A172 (cell line): ENCODE measurements around the gene GPC5. TPM values are rescaled to one million over a fixed set of nuclear protein-coding genes. Genes with fewer than 3 reads are reported as not detected.
A peak's percentile ranks its signal among the peaks of the same experiment; 100 is the strongest.

Source experiments
- DNase-seq: peaks from one replicate; pipeline ENCODE4 v3.0.0-alpha.2; 2015; ENCODE audit warnings: low spot score
- total RNA-seq: library from RNA; depleted of rRNA; stranded (reverse); fragments of >200 nt; shearing (Covaris generic); gene quantifications from 2 replicates; pipeline ENCODE4 v1.2.3, GENCODE V29; 2014

The GPC5 gene
- total RNA-seq, 1 experiment from 2014 or later = not detected

DNA sequence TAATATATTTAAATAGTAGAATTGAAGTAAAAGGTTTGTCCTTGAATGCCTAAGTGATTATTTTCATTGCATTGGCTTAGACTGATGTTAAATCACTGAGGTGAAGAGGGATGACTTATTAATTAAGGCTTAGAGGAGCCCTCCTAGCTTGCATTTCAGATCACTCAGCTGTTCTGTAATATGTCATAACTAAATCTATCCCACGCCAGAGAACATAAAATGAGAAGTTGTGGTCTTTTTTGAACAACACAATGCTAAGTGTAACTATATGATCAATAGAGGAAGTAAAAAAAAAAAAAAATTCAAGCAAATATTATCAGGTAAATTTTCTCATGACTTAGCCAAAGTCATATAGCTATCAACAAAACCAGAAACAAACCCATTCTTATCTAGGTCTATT is 752.2 kb downstream of the GPC5 start:
- DNase-seq = no peak

DNA sequence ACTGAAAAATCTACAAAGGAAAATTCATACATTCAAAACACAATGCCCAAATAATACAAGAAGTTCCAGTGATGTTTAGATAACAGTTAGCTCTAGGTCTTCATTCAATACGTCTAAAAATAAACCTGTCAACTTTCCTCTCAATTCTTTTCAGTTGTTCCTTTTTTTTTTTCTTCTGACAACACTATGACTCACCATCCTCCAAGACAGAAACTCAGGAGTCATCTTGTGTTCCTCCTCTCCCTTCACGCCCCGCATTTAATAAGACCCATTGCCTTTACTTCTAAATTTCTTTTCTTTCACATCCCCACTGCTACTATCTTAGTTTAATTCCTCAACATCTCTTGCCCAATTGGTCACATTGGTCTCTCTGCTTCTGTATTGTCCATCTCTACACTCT is 759.9 kb downstream of the GPC5 start:
- DNase-seq = peak; percentile 68

DNA sequence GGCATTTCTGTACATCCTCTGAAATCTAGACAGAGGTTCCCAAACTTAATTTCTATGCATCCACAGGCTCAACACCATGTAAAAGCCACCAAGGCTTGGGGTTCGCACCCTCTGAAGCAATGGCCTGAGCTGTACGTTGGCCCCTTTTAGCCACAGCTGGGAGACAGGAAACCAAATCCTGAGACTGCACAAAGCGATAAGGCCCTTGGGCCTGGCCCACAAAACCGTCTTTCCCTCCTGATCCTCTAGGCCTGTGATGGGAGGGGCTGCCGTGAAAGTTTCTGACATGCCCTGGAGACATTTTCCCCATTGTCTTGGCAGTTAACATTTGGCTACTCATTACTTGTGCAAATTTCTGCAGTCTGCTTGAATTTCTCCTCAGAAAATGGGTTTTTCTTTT is 766.4 kb downstream of the GPC5 start:
- DNase-seq = no peak

DNA sequence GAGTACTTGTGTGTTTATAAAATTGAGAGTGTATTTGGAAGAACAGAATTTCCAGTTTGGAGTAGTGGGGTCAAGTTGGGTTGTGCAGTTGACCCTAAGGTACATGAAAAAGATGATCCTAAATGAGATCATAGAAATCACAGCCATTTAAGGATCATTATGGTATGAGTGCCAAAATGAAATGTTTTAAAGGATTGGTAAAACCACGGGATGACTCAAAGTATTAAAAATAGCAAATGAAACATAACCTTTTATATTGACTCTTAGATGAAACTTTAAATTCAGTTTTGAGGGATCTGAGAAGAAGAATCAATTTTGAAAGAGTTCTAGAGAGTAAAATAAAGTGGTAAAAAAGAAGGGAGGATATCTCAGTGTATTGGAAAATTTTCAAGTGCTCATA is 773.8 kb downstream of the GPC5 start:
- no peak for DNase-seq

DNA sequence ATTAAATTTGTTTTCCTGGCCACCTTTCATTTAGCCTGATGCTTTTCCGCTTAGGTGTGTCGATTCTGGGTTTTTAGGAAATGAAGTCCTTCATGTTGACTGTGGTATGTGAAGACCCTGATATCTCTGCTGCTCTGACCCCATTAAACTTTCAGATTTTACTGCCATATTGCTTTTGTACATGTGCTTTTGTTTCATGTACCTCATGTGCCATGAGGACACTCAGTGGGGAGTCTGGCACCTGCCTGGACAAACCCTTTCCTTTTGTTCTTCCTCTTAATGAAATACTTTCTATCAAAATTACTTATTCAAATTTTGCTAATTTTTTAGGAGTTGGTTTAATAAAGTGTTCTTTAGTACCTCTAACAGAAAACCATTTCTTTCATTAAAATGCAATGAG is 774.8 kb downstream of the GPC5 start:
- DNase-seq = no peak

DNA sequence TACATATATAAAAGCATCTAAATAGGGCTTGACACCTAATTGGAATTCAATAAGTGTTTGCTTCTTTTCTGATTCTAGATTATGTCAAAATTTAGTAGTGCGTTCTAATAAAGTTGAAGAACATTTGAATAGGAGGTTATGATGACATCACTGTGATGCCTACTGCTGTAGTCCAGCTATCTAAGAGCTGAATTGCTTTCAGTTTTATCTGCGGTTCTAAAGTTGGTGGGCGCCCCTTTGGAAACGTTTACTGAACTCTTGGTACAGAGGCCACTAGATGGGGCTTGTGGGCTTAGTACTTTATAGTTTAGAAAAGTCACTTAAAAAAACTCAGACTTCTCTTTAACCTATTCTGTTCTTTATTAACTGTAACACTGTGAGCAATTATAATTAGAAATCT is 776.9 kb downstream of the GPC5 start:
- peak; percentile 82 for DNase-seq

DNA sequence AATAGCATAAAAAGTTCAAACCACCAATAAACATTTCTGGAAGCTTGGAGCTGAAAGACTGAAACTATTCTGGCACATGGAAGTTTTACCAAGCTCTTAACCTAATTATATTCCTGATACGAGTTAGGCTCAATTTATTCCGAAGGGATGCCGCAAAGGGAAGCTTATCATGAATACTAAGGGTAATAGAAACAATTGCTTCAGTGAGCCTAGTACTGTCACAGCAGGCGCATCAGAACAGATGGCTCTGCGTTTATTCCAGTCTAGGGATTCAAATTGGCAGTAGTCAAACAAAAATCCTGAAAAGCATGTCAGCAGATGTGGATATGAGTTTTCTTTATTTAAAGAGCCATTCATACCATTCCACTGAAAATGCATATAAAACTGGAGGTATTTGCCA is 779.5 kb downstream of the GPC5 start:
- DNase-seq = no peak

DNA sequence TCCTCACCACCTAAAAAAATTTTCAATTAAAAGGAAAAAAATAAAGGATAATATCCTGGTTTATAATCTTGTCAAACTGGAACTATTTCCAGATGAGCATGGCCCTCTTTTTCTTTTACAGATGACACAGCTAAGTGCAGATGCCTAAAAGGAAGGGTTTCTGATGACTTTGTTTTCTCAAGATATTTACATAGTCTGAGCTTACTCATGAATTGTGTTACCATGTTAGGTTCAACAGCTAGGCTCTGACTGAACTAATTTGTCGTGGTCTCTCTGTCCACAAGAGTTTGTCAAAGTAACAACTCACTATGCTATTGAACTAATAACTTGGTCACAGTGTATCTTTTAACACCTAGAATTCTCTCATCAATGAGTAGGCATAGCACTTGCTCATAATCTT is 780.8 kb downstream of the GPC5 start:
- DNase-seq = no peak

DNA sequence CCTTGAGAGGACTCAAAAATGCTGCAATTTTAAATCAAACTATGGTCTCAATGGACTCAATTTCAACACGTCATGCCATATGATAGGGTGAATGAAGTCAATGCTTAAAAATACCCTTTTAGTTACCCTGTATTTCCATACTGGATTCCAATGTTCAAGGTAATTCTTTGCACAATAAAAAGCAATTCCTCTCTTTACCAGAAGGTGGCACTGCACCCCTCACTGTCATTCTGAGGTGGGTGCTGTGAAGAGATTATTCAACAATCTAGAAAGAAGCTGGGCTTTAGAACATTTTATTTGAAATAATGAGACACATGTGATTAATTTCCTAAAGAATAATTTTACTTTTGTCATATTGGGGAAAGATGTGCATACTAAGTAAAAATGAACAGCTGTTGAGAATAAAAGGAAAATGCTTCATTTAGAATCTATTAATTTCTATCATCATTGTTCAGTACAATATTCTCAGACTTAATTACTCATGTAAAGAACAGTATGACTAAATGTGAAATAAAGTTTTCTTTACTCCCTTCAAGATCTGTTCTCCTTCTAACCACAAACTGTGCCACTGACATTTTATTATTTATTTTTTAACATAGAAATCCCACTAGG is 789.1 kb downstream of the GPC5 start:
- DNase-seq = peak; percentile 53

DNA sequence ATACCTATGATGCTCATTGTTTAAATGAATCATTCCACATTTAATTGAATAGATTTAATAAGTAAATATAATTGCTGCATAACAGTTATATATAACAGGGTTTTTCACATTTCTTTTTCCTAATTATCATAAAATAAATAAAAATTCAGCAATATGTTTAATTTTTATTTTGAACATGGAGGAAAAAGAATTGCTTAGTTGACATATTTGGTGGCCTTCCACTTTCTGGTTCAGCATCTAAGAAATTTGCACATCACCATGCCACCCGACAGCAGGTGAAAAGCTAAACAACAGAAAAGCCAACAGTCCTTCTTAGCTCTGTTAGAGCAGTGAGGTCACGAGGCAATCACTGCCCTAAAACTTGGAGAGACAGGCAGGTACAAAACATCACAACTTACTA is 790.2 kb downstream of the GPC5 start:
- no peak for DNase-seq

DNA sequence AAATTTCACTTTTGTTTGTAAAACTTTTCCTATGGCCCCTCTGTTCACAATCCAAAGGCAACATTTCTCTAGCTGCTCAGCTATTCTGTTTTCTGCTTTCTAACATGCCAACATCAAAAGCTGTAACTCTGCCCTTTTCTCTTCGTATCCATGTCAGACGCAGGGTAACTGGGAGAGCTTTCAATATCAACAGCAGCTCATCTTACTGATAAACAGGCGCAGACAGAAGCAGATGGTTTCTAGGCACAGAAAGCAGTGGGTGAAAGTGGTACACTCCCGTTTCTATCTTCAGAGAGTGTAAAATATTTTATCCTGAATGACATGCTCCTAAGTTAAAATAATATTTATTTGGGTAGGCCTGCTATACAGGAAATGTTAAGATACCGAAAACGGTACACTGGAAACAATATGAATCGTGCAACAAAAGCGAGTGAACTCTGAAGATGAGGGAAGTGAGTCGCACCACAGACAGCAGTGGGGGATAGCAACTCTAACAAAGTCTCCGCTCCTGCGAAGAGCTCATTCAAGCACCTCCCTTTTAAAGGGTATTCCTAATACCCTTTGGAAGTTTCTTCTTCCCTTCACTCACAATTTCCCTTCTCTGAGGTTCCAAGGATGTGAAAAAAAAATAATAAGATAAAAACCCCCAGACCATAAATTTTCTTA is 798.3 kb downstream of the GPC5 start:
- DNase-seq = no peak

DNA sequence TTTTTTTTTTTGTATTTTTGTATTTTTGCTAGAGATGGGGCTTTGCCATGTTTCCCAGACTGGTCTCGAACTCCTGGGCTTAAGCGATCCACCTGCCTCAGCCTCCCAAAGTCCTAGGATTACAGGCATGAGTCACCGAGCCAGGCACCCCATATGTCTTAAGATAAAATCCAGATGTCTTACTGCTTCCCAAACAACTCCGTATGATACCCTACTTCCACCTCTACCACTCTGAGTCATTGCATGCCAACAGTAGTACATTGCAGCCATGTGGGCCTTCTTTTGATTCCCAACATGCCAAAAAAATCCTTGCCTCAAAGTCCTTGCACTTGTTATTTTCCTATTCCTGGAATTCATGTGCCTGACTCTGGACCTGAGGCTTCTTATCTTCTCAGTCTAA is 799.2 kb downstream of the GPC5 start:
- DNase-seq = peak; percentile 46

DNA sequence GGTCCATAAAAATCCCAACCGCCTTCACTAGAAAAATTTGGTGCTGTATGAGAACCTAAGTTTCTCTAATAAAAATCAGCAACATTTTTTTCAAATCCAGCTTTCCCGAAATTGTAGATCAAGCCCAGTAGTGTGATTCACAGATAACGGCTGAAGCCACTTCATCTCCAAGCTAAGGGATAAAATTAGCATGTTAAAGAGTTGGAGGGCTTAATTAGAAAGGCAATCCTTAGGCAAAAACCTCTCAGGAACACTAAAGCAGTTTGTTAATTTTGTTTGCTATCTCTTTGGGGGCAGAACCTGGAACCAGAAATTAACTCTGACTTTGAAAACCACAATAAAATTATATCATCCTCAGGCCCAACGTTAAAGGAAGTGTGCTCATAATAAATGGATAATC is 820.2 kb downstream of the GPC5 start:
- no peak for DNase-seq

DNA sequence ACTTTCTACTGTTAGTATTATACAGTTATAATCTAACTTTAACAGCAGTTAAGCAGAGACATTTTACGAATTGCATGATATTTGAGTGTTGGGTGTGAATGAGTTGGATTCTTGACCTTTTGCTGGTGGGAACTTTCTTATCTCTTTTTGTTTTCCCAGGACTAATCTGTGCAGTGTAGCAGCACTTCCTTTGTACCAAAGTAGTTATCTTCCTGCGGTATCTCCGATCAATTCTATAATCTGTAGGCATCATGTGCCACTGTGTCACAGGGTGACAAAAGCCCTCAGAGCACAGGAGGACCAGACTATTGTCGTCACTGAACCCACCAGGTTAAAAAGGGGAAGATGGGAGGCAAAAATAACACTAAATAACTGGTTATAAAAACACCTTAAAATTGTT is 823.5 kb downstream of the GPC5 start:
- DNase-seq = no peak

DNA sequence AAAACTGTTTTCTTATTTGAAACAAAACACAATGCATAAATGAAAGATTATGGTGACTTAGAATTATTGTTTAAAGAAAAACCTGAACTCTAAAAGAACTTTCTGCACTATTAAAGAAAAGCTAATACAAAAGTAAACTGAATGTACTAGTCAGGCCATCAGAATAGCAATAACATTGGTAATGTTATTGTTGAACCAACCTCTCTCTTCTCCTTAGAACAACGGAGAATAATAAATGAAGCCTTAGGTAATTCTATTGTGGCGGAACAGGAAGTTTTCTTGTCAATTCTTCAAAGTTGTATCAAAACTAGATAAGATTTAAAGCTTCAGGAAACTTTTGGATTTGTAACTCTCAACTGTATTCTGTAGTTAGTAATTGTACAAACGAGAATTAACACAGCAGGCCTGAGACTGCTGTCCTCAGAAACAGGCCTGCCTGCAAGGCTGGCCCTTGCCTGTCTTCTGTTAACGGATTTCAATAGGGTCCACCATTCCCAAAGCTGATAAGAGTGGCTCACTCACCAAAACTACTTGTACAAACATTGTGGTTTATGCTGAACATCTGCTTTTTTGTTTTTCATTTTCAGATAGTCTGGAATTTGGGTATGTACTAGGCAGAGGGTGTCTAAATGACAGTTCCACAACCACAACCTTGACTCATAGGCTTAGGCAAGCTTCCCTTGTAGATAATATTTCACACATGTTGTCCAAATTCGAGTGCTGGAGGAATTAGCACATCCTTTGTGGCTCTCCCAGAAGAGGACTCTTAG is 825.8 kb downstream of the GPC5 start:
- peak; percentile 94 for DNase-seq

DNA sequence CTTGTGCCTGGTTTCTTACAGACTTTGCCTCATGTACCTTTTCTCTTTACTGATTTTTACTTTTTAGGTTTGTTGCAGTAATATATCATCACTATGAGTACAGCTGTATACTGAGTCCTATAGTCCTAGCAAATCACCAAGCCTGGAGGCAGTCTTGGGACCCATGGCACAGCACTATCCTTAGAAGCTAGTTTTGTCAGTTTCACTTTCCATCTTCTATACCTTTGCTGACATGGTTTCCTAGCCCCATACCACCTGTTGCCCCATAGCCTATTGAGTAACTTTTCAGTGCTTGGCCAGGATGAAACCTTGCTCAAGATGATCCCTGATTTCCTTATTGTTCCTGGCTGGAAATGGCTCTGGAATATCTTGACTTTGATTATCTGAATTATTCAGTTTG is 826.4 kb downstream of the GPC5 start:
- DNase-seq = no peak

DNA sequence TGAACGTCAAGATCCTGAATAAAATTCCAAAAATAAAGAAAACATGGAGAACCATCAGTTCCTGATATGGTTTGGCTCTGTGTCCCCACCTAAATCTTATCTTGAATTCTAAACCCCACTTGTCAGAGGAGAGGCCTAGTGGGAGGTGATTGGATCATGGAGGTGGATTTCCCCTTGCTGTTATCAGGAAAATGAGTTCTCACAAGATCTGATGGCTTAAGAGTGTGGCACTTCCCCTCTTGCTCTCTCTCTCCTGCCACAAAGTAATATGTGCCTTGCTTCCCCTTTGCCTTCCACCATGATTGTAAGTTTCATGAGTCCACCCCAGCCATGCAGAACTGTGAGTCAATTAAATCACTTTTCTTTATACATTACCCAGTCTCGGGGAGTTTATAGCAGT is 827.4 kb downstream of the GPC5 start:
- no peak for DNase-seq

DNA sequence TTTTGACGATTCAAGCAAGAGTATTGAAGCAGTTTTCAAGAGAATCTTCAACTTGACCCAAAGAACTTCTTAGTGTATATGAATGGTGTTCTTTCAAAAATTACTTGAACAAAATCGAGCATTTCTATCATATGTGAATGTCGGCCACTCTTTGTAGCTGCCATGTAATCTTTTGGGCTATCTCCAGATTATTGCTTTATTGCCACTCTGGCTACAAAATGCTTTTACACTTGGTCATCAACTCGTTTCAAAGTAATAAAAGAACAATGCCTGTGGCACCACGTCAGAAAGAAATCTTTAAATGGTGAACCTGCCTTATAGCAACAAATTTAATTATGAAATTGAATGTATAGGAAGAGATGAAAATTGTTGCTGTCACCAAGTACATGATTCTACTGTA is 834.5 kb downstream of the GPC5 start:
- DNase-seq = no peak

DNA sequence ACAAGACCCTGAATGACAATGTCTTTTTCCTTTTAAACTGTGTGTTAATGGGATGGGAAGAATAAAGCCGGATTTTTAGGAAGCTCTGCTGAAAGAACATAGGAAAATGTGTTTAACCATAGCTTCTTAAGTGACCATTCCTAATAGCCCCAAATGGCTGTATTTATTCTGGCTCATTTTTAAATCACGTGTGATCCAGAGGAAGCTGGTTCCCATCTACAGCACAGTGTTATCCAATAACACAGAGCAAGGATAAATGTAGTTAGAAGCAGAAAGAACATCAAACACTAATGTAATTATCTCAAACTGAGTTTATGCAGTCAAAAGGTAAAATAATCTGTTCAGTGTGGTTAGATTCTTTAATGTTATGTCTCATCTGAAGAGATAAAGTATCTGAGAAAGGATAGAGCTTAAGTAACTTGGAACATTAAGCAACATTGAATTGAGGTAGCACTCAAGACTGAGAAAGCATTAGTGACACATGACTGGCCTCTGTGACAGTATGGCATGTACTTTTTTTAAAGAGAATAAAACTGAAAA is 853.3 kb downstream of the GPC5 start:
- no peak for DNase-seq

DNA sequence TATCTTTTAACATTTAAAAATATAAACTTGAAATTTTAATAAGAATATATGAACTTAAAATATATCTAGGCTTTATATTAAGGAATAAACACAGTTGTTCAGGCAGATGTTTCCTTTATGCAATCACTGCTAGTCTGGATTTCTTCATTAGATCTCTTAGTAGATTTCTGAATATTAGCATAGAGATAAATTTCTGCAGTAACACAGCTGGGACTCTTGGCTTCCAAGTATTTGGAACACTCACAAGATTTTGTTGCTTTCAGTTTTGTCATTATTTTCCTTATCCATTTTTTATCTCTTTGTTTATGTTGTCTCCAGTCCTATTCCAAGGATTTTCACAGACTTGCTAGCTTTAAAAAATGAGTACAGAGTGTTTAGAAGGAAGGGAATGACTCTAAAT is 857.1 kb downstream of the GPC5 start:
- no peak for DNase-seq

DNA sequence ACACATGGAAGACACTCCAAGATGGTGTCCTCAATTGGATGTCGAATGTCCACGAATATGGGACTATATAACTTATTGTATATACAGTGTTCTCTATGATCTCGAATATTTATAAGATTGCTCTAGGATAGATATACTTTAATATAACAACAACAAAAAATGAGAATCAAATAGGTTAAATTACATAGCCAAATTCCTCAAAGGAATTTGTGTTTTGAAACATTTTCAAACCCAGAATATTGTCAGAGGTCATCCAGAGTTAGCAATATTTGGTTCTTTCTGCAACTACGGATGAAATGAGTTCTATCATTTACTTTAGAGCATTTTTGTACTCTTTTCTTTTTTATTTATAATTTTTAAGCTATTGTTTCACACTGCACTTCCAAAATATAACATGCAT is 857.8 kb downstream of the GPC5 start:
- DNase-seq = no peak

DNA sequence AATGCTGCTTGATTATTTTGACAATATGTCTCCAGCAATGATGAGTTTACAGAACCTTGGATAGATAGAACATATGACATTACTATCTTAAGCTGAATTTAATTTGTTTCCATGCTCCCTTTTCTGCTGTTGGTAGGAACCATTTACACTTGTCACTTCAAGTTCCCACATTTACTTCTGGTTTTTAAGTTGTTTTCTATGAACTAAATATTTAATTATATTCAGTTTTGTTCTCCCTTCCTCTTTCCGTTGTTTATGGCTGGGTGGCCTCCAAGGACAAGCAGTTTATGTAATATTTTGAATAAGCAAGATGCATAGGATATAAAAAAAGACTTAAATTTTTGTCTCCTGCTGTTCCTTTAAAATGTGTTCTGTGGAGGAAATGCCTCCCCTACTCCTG is 860.6 kb downstream of the GPC5 start:
- DNase-seq = no peak

DNA sequence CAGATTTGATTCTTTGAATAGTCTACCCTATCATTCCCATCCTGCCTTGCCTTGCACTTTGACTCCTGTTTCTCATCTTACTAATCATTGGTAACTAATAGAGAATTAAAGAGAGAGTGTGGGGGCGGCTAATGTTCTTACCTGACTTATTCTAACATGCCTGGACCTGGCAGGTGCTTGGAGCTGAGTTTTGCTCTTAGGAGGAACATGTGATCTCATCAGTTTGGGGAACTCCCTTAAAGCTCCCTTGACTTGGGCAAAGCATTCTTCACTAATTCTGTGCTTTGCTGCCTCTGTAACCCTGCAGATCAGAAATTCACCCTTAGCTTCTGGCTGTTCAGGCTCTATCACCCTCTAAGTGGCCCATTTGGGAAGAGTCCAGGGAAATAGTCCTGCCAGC is 861.1 kb downstream of the GPC5 start:
- no peak for DNase-seq
